GM18858 (cell line): Measurements from ENCODE around the gene MACROH2A1.

Experiments used
- ATAC-seq: cut with Tn5 transposase; IDR thresholded peaks from one replicate; pipeline ENCODE4 v1.9.1; 2021; ENCODE audit not compliant: unreplicated experiment

The MACROH2A1 gene

DNA sequence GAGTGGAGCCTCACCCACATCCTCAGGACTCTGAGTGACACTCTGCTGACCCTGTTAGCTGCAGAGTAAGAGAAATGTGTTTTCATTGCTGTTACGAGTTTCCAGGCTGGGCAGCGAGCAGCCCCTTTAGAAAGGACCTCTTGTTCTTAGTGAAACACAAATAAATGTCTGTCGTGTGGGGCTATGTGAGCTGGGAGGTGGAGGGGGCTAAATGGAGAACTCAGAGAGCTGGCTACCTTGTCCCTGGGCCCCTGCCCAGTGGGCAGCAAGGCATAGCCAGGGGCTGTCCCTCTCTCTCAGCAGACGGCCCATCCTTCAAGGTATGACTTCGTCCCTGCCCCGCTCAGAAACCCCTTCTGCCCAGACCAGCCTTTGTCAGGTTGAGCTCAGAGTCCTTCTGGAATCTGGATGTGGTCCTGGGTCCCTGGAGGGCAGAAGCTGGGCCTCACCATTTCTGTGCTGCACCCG is 38.0 kb upstream of the MACROH2A1 start:
- ATAC-seq = no peak

DNA sequence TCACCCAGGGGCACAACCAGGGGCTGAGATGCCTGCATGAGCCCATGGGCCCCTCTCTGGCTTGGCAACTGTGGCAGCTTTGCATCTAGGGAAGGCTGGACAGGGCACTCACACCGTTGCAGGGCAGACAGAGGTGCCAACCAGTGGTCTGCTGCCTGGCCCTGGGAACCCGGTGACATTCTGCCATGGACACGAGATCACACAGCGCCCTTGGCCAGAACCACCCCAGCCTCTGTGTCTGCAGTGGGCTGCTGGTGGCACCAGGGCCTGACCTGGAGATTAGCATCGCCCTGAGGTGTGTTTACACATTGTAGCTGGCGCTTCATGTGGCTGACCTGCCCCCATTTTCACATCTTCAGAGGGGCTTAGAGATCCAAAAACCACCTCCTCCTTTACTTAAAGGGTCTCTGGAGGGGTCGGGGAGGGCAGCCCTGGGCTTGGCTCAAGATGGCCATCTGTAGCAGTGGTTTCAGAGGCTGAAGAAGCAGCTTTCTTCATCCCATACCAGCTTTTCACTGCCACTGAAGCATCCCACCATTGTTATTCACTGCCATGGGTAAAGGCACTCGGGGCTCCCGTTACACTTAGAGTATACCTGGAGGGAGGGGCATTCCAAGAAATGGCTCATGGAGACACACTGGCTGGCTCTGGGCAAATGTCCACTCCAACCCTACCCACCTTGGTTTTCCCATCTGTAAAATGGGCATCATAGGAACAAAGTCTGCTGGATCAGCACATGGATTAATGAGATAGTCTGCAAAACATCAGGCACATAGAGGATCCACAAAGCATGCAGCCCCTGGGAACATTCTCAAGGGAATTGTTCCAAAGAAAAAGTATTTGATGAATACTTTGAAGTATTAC is 36.7 kb upstream of the MACROH2A1 start:
- no peak for ATAC-seq

DNA sequence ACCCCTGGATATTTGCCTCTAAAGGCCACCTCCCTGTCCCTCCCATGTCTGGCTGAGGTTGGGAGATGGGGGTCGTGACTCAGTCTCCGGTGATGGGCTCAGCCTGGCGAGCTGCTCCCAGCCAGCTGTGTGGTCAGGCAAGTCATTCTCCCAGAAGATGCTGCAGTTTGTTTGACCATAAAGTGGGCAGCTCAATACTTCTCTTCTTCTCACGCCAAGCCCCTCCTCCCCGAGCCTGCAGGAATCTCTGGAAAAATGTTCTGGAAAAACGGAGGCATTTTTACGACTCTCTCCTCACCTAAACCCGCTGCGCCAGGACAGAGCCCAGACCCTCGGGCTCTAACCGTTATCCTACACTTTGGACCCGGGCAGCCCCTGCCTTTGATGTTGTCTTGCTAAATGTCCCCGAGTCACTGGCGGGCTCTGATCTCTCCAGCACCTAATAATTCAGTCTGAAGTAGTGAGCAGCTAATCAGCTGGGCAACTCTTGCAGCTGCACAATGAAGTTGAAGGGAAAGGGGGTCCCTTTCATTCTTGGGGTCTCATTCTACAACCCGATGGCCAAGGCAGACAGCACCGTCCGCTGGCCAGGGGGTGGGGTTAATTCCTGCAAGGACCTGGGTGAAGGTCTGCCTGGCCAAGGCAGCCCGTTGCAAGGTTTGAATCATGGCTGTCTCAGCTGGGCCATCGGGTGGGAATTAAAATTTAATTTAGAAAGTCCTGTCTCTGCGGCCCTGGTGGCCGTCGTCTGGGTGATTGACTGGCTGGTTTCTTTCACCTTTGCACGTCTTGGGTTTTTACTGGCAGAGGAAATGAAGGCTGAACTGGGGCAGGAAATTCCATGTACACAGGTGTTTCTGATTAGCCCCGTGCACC is 35.8 kb upstream of the MACROH2A1 start:
- ATAC-seq = no peak

DNA sequence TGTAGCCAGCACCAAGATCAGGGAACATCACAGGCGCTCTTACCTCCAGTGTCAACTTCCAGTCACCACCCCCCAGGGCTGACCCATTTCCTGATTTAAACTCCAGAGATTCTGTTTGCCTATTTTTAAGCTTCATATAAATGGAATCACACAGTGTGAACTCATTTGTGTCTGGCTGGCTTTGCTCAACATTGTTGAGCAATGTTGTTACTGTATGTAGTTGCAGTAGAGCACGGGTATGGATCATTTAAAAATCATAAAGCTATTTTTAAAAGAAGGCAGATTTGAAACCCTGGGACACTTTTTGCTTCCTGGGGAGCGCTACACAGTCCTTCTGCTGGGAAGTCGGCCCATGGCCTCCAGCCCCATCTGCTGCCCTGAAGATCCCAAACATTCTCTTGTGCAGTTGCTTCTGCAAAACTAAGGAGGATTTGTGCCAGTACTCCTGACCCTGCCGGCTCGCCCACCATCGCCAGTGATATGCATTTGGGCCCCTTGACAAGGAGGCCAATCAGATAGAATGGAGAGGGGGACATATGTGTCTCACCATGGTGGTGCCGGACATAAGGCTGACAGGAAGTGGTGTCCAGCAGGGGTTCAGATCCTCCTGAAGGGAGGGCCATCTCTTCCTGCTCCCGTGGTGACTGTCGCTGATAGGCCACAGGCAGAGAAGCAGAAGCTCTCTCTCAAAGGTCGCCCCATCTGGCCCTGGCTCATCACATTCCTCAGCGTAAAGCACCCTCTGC is 34.8 kb upstream of the MACROH2A1 start:
- no peak for ATAC-seq

DNA sequence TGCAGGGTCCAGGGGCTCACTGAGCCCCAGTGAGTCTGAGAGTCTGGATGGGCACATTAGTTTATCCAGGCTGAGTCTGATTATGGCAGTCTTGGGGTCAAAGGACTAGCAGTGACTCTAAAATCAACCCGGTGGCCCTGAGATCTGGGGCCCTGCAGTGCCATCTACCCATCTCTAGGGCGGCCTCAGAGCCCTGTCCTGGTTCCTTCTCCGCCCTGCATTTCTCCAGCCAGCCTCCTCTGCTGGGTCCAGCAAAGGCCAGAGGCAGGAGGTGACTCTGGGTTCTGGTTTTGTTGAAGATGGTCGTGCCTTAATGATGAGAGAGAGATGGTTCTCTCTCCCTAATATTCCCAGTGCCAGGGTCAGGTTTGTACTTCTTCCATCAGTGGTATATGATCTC is 33.1 kb upstream of the MACROH2A1 start:
- ATAC-seq = no peak

DNA sequence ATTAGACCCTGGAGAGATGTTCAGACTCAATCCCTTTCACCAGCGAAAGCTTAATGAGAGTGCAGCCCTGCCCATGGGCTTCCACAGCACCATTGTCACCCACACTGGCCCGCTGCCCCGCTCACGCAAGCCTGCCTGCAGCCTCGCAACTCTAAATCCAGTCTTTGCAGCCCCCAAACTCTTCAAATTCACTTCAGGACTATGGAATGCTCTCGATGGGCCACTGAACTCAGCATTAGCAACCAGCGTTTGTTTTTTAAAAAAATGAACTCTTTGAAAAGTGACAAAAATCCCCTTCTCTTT is 31.1 kb upstream of the MACROH2A1 start:
- no peak for ATAC-seq

DNA sequence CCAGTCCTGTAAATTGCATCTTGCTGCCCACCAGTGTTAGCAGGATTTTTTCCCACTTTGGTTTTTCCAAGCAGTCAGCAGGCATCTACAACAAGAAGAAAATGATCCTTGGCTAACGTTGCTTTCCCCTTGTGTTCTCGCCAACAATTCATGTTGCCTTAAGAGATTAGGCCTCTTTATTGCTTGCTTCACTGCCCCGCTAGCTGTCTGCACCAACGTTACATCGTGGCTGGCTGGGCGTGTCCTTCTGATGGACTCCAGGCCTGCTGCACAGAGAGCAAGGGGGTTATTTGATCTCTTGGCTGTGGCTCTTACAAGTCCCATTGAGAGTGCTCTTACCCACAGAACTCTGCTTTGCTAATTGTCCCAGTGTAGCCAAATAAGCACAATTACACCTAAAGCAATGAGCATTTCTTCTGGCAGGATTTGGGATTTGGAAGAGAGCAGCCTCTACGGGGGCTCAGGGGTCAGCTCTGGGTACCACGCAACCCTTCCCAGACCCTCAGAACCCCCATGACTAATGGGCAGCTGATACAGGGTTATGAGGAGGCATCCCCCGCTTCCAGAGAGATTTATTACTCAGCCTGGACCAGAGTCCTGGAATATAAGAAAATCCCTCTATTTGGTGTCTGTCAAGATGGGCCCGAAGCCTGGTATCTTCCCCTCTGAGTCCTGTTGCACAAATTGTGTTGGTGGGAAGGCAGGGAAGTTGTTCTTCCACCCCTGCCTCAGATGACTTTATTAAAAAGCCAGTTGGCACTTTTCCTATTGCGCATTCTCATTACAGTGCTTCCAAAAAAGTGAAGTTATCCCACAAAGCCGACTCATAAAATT is 30.5 kb upstream of the MACROH2A1 start:
- no peak for ATAC-seq

DNA sequence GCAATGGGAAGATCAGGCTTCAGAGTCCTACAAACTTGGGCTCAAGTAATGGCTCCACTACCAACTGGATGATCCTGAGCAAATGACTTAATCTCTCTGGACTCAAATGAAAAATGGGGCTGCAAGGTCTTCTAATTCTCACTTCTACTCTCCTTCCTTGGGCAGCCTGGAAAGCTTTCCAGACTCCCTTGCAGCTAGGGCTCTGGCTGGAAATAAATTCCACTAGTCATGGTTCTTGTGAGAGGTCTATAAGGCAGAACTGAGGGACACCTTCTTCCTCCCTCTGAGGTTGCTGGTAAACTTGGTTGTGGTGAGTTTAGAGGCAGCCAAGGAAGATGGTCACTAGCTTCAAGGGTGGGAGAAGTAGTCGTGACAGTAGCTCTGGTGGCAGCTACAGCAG is 29.6 kb upstream of the MACROH2A1 start:
- ATAC-seq = no peak

DNA sequence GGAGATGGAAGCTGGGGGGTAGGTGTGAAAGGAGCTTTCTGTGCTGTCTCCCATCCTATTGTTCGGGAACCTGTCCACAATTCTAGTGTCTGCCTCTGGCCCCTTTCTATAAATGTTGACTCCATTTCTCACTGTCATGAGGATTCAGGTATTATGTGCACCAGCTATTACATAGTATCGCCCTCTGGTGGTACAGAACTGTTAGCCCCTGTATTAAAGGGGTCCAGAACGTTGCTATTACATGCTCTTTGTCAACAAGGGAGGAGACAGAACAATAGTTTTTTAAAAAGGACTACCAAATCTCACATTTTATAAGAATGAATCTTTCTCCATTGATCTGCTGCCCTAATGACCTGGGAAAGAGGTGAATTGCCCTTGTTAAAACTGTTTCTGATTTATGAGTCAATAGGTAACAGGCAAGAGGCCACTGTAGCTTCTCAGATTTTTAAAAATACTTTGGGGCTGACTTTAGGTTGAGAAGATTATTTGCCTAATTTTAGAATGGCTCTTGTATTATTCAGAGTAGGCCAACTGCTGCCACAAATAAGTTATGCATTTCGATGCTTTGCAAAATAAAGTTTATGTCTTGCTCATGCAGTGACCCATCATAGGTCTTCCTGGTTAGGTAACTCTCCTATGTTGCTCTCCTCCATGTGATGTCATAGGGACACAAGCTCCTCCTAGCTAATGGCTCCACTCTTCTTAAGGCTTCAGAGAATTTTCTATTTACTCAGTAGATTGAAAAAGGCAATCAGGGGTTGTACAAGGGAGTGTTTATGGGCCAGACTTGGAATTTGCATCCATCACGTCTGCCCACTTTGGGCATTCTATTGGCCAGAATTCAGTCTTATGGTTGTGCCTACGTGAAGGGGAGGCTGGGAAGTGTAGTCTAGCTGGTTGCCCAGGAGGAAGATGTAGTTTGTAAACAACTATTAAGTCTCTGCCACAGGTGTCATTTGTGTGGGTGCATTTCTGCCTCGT is 27.4 kb upstream of the MACROH2A1 start:
- ATAC-seq = peak; percentile 62

DNA sequence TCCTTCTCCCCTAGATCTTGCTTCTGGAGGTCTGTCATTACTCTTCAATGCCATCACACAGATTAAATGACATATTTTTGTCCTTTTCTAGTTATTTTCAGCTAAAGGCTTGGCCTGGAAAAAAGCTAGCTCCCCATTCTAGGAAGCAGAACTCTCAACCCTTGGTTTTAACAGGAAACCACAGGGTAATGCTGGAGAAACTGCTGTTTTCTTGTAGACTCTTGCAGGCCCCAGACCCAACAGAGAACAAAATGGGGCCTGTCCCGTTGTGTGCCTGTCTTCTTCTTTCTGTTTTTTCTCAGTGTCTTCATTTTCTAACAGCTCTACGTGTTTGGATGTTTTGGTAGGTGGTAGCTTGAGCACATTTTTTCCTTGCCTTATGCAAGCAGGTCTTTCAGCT is 26.6 kb upstream of the MACROH2A1 start:
- ATAC-seq = no peak

DNA sequence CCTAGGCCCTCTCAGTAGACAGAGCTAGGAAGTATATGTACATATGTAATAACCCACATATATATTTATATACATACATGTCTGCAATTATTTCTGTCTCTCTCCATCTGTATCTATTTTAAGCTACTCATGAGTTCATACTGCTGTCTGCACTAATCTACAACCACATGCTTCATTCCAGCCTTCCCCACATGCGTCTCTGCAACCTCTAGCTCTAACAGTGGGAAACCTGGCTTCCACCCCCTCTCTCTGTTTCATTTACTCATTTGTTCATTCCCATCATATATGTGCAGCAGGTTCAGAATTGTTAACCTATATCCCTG is 24.8 kb upstream of the MACROH2A1 start:
- no peak for ATAC-seq

DNA sequence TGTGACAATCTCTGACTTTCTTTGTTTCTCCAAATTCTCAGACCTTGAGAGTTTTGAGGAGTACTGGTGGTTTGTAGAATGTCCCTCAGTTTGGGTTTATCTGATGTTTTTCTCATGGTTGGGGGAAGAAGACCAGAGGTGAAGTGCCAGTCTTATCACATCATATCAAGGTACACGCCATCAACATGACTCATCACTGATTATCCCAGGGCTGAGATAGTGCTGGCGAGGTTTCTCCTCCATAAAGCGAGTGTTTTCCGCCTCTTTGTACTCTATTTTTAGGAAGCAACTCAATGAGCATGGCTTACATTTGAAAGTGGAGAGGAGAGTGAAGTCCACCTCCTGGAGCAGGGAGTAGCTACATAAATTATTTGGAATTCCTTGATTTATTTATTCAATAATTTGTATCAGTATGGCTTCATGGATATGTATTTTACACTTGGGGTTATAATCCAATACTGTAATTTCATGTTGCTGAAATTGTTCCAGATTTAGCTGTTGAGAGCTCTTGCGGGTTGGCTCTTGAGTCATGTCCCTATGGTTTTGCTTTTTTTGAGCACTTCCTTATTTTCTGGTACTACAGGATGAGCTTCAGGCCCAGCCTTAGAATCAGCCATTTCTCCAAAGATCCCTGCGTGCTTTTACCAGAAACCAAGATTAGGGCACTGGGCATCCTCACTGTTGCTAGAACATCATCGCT is 24.3 kb upstream of the MACROH2A1 start:
- no peak for ATAC-seq

DNA sequence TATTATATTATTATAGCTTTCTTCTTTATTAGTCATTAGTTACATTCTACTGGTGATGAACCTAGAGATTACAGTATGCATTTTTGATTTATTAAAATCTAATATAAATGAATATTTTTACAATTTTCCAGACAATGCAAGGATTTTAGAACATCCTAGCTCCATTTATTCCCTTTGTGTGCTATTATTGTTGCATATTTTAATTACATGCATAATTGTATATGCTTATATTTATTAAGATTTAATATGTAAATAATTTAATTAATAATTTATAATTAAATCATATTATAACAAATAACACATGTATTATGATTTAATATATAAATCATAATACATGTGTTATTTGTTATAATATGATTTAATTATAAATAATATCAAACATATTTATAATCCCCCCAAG is 23.4 kb upstream of the MACROH2A1 start:
- ATAC-seq = no peak

DNA sequence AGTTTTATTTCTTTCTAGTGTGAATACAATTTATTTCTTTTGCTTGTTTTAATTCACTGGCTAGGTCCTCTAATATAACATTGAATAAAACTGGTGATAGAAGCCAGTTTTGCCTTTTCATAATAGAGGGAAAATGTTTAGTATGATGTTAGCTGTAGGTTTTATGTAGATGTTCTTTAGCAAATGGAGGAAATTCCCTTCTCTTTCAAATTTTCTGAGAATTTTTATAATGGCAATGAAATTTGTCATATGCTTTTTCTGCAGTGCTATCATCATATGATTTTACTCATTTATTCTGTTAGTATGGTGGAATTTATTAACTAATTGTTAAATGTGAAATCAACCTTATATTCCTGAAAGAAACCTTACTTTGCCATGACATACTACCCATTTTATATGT is 18.1 kb upstream of the MACROH2A1 start:
- ATAC-seq = no peak

DNA sequence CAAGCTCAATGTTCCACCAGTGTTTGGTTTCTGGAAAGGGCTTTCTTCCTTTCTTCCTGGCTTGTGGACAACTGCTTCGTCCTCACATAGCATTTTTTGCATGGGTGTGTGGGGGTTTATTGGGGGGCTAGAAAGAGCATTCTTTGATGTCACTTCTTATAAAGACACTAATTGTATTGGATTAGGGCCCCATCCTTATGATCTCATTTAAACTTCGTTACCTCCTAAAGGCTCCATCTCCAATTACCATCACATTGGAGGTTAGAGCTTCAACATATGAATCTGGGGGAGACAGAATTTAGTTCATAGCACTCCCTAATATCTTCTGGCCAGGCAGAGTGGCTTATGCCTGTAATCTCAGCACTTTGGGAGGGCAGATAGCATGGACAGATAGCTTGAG is 6.1 kb upstream of the MACROH2A1 start:
- ATAC-seq = no peak

DNA sequence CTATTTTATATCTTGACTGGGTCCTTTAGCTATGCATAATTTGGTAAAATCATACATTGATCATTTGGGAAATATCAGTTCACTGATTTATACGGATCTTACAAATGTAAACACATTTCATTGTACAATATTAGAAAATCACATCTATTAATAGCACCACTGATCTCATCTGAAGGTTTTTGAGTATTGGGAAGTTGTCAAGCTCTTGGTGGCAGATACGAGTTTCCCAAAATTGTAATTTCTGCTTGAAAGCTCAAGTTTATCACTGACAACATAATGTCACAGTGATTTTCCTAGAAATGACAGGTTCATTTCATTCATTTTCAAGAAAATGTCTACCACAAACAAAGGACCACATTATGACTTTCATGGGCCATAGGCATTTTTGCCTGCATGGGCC is 3.0 kb upstream of the MACROH2A1 start:
- ATAC-seq = no peak

DNA sequence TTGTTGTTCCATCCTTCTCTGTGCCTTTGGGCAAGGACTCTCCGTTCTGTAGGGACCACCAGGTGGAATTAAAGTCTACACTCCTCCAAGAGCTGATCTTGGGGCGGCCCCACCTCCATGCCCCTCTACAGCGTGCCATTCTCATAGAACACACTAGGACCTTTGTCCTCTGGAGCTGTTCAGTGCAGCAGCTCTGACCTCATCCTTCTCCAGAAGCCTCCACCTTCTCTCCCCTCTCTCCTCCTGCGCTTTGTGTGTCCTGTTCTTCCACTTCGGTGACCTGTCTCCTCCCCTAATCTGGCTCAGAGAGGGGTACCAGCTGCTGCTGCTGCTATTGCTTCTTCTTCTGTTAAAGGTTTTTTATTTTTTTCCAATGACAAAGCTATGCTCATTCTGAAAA is 1.8 kb upstream of the MACROH2A1 start:
- no peak for ATAC-seq

DNA sequence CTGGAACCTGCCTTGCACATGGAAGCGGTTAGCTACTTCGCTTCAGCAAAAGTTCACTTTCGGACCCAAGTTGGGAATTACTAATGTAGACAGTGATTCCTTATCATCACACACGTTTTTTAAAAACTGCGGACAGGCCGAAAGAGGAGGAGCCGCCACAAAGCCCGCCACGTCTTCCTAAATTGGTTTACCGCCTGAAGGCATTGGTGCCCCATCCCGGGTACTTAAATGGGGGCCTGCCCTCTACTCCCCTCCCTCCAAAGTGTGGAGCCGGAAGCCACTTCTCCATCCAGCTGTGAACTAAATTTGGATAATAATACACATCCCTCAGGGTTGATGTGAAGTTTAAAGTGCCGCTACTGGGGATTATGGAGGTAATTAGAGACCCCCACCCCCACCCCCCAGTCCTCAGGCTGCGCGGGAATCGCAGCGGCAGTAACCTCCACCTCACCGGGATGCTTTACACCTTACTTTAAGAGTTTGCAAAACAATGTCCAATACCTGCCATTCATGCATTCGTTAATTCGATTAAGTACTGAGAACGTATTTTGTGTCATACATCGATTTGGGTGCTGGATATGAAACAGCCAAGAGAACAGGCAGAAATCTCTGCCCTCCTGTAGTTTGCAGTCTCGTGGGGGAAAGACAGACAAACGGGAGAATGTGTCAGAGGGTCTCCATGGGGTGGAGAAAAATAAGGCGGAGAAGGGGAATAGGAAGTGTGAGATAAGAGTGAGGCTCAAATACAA is 937 bp upstream of the MACROH2A1 start:
- no peak for ATAC-seq
